ENCODE data around the gene HACD1.

DNA sequence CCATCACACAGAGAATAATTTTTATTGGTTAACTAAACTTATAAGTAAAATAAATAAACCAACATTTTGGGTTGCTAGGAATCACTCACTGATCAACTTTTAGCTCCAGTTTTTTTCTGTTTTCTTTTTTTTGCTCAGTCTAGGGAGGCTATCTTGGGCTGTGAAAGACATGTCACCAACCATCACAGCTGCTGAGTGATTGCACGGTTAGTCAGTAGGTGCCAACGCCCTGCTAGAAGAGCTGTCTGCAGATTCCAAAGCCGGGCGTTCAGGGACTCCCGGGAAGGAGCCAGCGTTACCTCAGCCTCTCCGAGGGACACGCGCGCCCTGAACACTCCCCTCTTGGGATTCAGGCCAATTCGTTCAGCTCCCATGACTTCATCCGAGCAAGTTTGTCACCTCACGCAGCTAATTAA lies 26.2 kb upstream of the HACD1 start:
- TF ChIP-seq, protein P1, sequence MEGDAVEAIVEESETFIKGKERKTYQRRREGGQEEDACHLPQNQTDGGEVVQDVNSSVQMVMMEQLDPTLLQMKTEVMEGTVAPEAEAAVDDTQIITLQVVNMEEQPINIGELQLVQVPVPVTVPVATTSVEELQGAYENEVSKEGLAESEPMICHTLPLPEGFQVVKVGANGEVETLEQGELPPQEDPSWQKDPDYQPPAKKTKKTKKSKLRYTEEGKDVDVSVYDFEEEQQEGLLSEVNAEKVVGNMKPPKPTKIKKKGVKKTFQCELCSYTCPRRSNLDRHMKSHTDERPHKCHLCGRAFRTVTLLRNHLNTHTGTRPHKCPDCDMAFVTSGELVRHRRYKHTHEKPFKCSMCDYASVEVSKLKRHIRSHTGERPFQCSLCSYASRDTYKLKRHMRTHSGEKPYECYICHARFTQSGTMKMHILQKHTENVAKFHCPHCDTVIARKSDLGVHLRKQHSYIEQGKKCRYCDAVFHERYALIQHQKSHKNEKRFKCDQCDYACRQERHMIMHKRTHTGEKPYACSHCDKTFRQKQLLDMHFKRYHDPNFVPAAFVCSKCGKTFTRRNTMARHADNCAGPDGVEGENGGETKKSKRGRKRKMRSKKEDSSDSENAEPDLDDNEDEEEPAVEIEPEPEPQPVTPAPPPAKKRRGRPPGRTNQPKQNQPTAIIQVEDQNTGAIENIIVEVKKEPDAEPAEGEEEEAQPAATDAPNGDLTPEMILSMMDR (IDR thresholded peaks at IDR 0.05; ENCODE audit: poor library complexity, severe bottlenecking), result no peak
- TF ChIP-seq POLR2AphosphoS5 (IDR thresholded peaks at IDR 0.05) (no peak), EP300 (conservative IDR thresholded peaks at IDR 0.05; ENCODE audit: poor library complexity, severe bottlenecking) (no peak), RAD21 (conservative IDR thresholded peaks at IDR 0.05) (peak; percentile 20), TAF1 (IDR thresholded peaks at IDR 0.05; ENCODE audit: low read depth) (no peak), EZH2 (IDR thresholded peaks at IDR 0.05; ENCODE audit: borderline replicate concordance, insufficient read depth, low read length, poor library complexity, severe bottlenecking) (no peak), SMC3 (conservative IDR thresholded peaks at IDR 0.05; ENCODE audit: poor library complexity) (no peak), MXI1 (conservative IDR thresholded peaks at IDR 0.05; ENCODE audit: poor library complexity, severe bottlenecking) (no peak)
- TF ChIP-seq, protein P2, sequence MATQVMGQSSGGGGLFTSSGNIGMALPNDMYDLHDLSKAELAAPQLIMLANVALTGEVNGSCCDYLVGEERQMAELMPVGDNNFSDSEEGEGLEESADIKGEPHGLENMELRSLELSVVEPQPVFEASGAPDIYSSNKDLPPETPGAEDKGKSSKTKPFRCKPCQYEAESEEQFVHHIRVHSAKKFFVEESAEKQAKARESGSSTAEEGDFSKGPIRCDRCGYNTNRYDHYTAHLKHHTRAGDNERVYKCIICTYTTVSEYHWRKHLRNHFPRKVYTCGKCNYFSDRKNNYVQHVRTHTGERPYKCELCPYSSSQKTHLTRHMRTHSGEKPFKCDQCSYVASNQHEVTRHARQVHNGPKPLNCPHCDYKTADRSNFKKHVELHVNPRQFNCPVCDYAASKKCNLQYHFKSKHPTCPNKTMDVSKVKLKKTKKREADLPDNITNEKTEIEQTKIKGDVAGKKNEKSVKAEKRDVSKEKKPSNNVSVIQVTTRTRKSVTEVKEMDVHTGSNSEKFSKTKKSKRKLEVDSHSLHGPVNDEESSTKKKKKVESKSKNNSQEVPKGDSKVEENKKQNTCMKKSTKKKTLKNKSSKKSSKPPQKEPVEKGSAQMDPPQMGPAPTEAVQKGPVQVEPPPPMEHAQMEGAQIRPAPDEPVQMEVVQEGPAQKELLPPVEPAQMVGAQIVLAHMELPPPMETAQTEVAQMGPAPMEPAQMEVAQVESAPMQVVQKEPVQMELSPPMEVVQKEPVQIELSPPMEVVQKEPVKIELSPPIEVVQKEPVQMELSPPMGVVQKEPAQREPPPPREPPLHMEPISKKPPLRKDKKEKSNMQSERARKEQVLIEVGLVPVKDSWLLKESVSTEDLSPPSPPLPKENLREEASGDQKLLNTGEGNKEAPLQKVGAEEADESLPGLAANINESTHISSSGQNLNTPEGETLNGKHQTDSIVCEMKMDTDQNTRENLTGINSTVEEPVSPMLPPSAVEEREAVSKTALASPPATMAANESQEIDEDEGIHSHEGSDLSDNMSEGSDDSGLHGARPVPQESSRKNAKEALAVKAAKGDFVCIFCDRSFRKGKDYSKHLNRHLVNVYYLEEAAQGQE (IDR thresholded peaks at IDR 0.05; ENCODE audit: borderline replicate concordance), result no peak
